Eye (tissue), 1 donor: ENCODE measurements around the gene GRIK1.
A peak's percentile ranks its signal among the peaks of the same experiment; 100 is the strongest.
"Not testable (repeated sequence)": the region's sequence is repeated elsewhere in the genome, so short reads cannot be mapped to it uniquely, and the experiment has no call there.

Experiments used
- DNase-seq: peaks from one replicate; pipeline ENCODE4 v3.0.0-alpha.2; 2015

GRIK1 gene

DNA sequence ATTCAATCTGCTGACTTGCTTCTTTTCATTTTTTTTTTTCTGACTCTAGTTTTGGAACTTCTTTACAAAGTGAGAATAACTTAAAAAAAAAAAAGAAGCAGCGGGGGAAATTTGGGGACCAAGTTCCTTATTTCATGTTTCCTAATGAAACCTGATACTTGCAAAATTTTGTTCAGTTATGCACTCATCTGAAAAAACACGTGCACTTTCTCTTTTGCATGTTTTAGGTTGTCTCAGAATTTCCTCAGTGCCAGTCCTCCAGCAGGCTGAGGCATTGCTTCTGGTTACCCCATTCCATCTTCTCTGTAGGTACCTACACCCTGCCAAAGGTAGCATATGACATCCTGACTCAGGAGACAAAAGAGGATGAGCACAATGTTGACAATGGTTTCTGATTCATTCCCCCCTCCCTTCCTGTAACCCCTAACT is 299.7 kb downstream of the GRIK1 start:
- no peak for DNase-seq

DNA sequence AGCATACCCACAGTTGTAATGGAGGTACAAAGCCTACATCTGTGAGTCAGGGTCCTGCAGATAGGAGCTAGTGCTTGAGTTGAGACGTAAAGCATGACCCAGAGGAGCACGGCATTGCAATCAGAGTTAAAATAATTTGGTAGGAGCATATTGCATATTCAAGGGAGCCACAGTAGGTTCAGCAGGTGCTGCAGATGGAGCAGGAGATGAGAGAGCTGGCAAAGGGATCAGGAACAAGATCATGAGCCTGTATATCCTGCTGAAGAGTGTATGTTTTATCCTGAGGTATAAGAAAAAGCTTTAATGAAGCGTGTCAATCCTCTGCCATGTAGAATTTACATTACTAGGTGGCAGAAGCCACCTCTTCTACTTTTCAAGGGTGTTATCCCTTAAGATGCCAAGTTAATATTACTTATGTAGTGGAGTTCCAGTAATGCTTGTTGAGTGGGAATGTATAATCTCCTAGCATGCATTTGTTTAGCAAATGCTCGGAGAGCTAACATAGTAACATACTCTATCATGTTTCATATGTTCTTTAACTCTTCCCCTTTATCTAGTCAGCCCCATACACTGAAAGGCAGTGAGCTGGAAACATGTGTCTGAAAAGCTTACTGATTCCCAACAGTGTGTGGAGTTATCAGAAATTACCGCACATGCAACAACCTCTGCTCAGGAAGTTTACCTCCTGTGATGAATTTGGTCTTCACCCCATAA is 300.3 kb downstream of the GRIK1 start:
- DNase-seq = no peak

GRCh38 chr21:29638761-29639327 is 301.0 kb downstream of the GRIK1 start:
- no peak for DNase-seq

- DNase-seq = no peak
Observed at GRCh38 chr21:29638138-29638537, 301.7 kb downstream of the GRIK1 start.

- no peak for DNase-seq
Observed at GRCh38 chr21:29637553-29637952, 302.2 kb downstream of the GRIK1 start.

DNA sequence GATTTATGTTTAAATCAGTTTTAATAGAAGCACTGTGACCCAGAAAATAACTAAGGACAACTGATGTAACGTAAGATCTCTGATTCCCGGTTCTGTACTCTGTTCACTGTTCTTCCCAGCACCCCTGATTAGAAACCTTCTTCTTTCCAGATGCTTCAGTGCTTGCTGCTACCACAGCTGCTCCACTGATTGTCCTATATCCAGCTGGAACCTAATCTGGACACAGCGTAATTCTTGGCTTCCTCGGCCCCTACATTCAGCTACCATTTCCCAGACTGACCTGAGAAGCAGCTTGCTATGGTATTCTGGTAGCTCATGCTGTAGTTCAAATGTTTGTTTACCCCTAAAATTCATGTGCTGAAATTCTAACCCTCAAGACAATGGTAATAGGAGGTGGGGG is 302.7 kb downstream of the GRIK1 start:
- no peak for DNase-seq

GRCh38 chr21:29634418-29634817 is 305.4 kb downstream of the GRIK1 start:
- DNase-seq = no peak

GRCh38 chr21:29633756-29634155 is 306.0 kb downstream of the GRIK1 start:
- DNase-seq = no peak

DNA sequence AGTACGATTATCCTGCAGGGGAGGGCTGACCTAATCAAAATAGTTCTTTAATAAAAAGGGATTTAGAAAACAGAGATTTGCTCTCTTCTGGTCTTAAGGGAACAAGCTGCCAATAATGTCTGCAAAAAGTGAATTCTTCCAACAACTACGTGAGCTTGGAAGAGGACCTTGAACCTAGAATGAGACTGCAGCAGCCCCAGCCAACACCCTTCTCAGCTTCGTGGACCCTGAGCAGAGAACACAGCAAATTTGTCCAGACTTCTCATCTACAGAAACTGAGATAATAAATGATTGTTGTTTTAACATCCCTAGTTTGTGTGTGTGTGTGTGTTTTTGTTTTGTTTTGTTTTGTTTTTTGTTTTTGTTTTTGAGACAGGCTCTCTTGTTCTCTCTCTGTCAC is 309.4 kb downstream of the GRIK1 start:
- DNase-seq = no peak

DNA sequence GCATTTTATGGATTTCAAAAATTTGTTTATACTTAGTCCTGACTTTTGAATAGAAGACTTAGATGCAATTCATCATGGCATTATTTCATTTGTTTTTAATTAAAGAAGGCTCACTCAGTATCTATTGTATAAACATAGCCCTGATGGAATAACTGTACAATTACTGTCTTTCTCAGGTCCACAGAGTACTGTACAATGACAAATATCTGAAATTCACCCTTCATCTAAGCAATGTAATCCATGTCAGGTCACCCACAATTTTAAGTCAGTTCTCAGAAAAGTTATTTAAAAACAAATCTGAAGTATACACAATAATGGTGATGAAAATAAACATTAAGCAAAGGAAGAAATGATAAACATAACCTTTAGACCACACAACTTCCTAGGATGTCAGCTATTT is 311.9 kb downstream of the GRIK1 start:
- no peak for DNase-seq

- DNase-seq = no peak
Observed at GRCh38 chr21:29626801-29627470, 312.9 kb downstream of the GRIK1 start.

DNA sequence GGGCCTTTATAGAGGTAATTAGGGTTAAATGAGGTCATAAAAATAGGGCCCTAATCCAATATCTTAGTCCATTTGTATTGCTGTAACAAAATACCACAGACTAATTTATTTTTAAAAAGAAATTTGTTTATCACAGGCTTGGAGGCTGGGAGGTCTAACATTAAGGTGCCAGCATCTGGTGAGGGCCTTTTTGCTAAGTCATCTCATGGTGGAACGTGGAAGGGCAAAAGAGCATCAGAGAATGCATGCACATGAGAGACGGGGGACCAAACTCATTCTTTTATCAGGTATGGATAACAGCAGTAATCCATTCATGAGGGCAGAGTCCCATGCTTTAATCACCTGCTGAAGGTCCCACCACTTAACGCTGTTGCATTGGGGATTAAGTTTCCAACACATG is 313.8 kb downstream of the GRIK1 start:
- DNase-seq = no peak

DNA sequence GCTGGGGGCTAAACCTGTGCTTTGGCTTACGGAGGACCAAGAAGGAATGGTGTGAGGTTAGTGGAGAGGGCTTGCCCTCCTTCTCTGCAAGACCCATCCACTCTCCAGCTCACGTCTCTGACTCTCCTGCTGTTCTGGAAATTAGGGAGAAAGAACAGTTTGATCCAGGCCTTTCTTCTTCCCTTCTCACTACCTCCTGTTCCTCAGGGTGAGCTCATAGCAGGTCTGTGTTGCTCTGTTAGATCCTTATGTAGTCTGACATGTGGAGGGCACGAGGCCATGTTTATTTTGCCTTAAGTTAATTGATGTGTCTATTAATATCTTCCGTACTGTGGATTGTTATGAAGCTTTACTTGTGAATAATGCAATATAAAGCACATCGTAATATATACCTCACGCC is 315.0 kb downstream of the GRIK1 start:
- DNase-seq = peak; percentile 15

GRCh38 chr21:29621525-29621924 is 318.3 kb downstream of the GRIK1 start:
- DNase-seq = no peak

GRCh38 chr21:29616209-29616751 is 323.5 kb downstream of the GRIK1 start:
- DNase-seq = no peak

DNA sequence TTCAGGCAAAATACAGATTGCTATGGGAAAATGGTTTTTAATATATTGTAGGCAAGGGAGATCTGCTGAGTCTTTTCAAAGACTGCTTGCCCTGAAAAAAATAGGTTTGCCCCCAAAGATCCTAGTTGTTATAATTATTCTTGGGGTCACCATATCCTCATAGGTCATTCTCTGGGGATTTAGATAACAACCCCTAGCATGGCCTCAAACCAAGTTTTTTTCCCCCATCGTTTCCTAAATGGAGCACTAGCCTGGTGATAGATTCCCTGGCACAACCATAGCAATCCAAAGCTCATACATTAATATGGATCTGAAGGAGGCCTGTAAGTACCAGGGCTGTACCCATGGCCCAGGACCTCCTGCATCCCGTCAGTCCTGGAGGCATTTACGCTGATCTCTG is 325.9 kb downstream of the GRIK1 start:
- DNase-seq = no peak

DNA sequence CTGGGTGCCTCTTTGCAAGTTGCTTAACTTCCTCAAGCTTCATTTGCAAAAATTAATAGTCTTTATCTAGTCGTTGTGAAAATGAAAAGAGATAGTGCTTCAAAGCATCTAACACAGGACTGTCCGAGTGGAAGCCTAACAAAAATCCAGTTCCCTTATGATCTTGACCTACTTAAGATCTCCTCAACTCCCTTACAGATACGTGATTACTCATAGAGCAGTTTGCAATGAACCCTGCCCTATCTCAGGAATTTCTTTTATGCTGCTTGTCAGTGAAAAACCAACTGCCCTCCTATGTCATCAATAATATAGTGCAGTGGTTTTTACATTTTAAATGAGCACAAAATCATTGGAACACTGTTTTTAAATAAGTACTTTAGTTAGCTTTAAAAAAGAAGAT is 326.8 kb downstream of the GRIK1 start:
- DNase-seq = no peak

DNA sequence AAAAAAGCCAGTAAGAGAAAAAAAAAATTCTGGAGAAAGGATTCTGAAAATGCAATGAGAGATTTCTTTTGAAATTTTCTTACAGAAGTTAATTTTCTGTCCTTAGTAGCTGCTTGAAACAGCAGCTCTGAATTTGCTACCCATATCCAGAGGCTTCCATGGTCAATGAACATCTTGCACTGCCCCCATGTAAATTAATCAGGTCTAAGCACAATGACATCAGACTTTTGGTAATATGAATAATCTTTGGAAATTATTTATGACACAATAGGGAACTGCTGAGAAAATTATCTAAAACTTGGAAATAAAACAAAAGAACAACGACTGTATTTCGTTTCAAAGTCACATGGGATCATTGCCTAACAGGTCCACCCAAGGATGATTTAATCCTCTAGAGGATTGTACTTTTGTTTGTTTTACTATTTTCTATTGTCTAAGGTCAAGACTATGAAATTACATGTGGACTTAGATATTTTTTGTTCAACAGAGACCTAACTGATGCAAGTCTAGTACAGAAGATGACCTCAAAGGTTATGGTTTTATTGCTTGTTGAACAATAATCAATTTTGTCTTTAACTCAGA is 328.9 kb downstream of the GRIK1 start:
- no peak for DNase-seq

GRCh38 chr21:29606613-29607012 is 333.2 kb downstream of the GRIK1 start:
- DNase-seq = no peak

DNA sequence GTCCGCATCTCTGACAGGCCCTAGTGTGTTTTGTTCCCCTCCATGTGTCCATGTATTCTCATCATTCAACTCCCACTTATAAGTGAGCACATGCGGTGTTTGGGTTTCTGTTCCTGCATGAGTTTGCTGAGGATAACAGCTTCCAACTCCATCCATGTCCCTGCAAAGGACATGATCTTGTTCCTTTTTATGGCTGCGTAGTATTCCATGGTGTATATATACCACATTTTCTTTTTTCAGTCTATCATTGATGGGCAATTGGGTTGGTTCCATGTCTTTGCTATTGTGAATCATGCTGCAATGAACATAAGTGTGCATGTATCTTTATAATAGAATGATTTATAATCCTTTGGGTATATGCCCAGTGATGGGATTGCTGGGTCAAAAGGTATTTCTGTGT is 334.6 kb downstream of the GRIK1 start:
- DNase-seq = not testable (repeated sequence)

- no peak for DNase-seq
Observed at GRCh38 chr21:29604076-29604475, 335.7 kb downstream of the GRIK1 start.

- no peak for DNase-seq
Observed at GRCh38 chr21:29601047-29601446, 338.7 kb downstream of the GRIK1 start.

DNA sequence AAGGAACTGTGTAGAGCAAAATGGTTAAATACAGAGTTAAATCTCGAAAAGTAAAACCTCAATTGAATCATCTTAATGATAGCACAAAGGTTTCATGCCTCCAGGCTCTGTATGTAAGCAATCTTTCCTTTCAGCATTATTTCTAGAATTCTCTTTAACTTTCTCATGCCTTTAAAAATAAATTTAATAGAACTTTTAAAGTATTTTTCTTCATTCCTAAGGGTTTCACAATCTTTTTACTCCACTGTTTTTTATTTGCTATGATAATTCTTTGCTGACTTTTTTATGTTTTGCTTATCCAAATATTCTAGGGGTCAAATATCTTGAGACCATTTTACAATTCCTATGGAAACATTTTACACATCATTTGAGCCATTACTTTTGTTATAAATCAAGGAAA is 353.1 kb downstream of the GRIK1 start:
- DNase-seq = no peak

- DNase-seq = no peak
Observed at GRCh38 chr21:29585462-29585861, 354.3 kb downstream of the GRIK1 start.
